ENCODE results near the gene LIME1.
A peak's percentile ranks its signal among the peaks of the same experiment; 100 is the strongest.
"Not testable (repeated sequence)": the region's sequence is repeated elsewhere in the genome, so short reads cannot be mapped to it uniquely, and the experiment has no call there.

LIME1 gene

DNA sequence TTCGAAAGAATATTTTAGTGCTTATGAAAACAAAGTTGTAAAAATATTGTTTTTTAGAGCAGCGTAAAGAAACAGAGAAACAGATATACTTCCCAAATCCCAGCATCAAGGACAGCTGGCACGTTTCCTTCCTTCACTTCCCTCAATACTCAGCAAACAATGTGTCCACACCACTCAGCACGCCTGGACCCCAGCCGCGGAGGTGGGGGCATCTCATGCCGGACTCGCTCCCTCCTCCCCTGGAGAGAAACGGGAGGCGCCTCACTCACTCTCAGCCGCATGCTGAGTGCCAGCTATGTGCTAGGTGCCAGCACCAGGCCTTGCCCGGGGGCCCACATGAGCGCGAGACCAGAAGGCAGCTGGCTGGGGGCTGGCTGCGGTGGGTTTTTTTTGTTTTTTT is 37.8 kb downstream of the LIME1 start:
- H3K4me3 ChIP-seq (ENCODE audit: low read depth, low read length): no peak overlapping the region

DNA sequence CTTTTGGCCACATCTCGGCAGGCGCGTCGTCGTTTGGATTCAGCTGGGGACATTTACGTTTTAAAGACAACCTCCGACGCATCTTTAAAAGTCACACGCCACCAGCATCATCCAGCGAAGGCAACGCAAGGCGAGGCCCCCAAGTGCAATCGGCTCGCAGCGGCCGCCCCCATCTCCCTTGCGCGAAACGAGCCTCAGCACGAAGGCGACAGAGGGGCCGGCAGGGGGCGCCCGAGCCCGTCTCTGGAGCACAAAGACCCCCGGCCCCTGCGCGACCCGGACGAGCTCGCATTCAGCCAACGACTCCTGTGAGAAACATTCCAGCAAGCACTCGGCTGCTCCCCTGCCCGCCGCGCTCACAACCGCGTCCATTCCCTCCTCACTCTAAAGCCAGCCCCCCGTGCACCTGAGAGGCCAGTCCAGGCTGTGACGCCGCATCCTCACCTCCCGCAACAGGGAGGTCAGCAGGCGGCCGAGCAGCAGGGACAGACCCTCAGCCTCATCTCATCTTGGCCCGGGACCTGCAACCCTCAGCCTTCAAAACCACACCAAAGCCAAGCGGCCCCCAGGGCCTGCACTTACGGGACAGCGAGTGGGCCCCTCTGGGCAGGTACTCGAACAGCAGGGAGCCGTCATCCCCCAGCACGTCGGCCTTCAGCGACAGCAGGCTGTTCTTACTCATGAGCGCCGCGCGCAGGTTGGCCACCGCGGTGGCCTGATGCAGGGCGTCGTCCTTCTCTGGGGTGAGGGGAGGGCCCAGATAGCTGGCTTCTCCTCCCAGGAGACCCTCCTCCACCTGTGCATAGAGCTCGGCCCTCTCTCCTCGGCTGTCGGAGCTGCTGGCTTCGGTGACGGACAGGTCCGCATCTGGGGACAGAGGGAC is 38.9 kb downstream of the LIME1 start:
- peak overlapping the region; percentile 41 for H3K4me3 ChIP-seq (ENCODE audit: low read depth, low read length)
- DNase-seq (ENCODE audit: low read depth): peak; percentile 53
- TF ChIP-seq, protein P1, sequence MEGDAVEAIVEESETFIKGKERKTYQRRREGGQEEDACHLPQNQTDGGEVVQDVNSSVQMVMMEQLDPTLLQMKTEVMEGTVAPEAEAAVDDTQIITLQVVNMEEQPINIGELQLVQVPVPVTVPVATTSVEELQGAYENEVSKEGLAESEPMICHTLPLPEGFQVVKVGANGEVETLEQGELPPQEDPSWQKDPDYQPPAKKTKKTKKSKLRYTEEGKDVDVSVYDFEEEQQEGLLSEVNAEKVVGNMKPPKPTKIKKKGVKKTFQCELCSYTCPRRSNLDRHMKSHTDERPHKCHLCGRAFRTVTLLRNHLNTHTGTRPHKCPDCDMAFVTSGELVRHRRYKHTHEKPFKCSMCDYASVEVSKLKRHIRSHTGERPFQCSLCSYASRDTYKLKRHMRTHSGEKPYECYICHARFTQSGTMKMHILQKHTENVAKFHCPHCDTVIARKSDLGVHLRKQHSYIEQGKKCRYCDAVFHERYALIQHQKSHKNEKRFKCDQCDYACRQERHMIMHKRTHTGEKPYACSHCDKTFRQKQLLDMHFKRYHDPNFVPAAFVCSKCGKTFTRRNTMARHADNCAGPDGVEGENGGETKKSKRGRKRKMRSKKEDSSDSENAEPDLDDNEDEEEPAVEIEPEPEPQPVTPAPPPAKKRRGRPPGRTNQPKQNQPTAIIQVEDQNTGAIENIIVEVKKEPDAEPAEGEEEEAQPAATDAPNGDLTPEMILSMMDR (conservative IDR thresholded peaks at IDR 0.05; ENCODE audit: low read depth, low read length): peak; percentile 82

More for the DNA sequence above, 37.8 kb downstream of the LIME1 start:
- TF ChIP-seq, protein P1 (conservative IDR thresholded peaks at IDR 0.05; ENCODE audit: low read depth, low read length): no peak
- DNase-seq (ENCODE audit: low read depth): no peak

DNA sequence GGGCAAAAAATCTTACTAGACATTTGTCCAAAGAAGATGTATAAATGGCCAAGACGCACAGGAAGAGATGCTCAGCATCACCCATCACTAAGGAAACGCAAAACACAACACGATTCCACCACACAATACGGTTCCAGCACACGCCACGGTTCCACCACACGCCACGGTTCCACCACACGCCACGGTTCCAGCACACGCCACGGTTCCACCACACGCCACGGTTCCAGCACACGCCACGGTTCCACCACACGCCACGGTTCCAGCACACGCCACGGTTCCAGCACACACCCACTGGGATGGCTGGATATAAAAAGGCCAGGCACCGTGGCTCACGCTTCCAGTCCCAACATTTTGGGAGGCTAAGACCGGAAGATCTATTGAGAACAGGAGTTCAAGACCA is 40.4 kb downstream of the LIME1 start:
- not testable (repeated sequence) for H3K4me3 ChIP-seq (ENCODE audit: low read depth, low read length)

DNA sequence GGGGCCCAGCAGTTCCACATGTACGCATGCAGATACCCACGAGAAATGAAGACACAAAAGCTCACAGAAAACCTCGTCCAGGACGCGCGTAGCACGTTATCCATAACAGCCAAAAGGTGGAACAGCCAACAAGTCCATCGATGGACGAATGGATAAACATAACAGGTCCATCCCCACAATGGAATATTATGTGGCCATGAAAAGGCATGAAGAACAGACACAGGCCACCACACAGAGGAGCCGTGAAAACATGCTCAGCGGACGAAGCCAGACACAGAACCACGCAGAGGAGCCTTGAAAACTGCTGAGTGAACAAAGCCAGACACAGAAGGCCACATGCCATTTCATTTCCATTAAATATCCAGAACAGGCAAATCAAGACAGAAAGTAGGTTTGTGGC is 41.1 kb downstream of the LIME1 start:
- no peak overlapping the region for H3K4me3 ChIP-seq (ENCODE audit: low read depth, low read length)
- TF ChIP-seq, protein P1 (conservative IDR thresholded peaks at IDR 0.05; ENCODE audit: low read depth, low read length): no peak
- DNase-seq (ENCODE audit: low read depth): no peak

More for the DNA sequence above, 40.4 kb downstream of the LIME1 start:
- not testable (repeated sequence) for DNase-seq (ENCODE audit: low read depth)

DNA sequence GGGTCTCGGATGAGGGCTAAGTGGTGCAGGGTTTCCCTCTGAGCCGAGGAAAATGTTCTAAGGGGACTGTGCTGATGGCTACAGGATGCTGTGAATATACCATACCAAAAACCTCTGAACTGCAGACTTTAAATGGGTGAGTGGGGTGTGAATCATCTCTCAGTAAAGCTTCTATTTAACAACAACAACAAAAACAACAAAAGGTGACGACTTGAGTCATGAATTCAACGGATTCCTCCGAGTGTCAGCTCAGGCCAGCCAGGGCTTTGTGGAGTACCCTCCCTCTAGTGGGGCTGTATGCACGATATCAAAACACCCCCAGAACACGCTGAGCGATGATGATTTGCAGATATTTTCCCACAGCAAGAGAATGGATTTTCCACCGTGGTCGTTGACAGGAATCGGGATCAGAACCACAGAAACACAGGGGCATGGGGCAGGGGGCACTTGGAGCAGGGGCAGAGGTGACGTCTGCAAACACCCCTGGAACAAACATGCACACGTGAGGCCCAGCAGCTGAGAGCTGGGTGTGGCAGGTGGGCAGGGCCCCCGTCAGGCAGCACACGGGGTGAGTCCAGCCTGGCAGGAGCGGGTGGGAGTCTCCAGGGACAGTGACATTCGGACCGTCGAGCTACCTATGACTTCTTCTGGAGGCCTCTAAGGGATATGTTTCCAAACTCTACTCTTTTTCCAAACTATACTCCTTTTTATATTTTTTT is 41.7 kb downstream of the LIME1 start:
- DNase-seq (ENCODE audit: low read depth): peak; percentile 44
- H3K4me3 ChIP-seq (ENCODE audit: low read depth, low read length): no peak overlapping the region
- TF ChIP-seq, protein P1 (conservative IDR thresholded peaks at IDR 0.05; ENCODE audit: low read depth, low read length): no peak

DNA sequence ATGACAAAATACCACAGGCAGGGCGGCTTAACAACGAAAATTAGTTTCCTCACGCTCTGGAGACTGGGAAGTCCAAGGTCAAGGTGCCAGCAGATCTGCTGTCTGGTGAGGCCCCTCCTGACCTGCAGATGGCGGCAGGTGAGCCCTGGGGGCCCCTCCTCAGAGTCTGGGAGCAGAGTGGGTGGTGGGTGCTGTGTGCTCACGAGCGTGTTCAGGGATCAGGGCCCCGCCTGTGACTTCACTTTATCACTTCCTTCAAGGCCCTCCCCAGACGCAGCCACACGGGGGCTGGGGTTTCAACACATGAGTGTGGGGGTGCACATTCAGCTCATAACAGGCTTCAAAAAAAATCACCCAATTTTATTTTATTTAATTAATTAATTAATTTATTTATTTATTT is 42.4 kb downstream of the LIME1 start:
- no peak for DNase-seq (ENCODE audit: low read depth)
- no peak overlapping the region for H3K4me3 ChIP-seq (ENCODE audit: low read depth, low read length)
- TF ChIP-seq, protein P1 (conservative IDR thresholded peaks at IDR 0.05; ENCODE audit: low read depth, low read length): peak; percentile 7

DNA sequence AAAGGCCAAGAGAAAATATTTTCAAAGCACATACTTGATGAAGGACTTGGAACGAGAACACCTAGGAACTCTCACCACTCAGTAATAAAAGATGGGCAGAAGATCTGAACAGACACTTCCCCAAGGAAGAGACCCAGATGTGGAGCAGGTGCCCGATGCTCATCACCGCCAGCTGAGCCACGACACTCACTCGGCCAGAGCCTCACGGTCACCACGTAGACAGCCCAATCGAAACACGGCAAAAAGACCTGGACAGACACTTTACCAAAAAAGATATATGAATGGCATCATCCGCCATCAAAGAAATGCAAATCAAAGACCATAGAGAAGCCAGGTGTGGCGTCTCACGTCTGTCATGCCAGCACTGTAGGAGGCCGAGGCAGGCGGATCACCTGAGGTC is 44.7 kb downstream of the LIME1 start:
- TF ChIP-seq, protein P1 (conservative IDR thresholded peaks at IDR 0.05; ENCODE audit: low read depth, low read length): no peak
- no peak for DNase-seq (ENCODE audit: low read depth)

More for the DNA sequence above, 44.7 kb downstream of the LIME1 start:
- H3K4me3 ChIP-seq (ENCODE audit: low read depth, low read length): no peak overlapping the region
